ENCODE data around the gene COL19A1. TPM values are rescaled to one million over a fixed set of nuclear protein-coding genes. Genes with fewer than 3 reads are reported as not detected.

Gene COL19A1
- total RNA-seq, 1 donor from 2014 or later = 2.0 TPM

GRCh38 chr6:70225055-70225454 is 358.7 kb downstream of the COL19A1 start:
- peak; percentile 61 for ATAC-seq (ENCODE audit: poor library complexity)
- intact Hi-C loops (cut with DNase I) = loop anchor here (5.0 kb wide), 1 partner anchor 142 kb away; no protein-coding TSS in a partner anchor
- no peak for DNase-seq

GRCh38 chr6:70231311-70231710 is 365.0 kb downstream of the COL19A1 start:
- ATAC-seq (ENCODE audit: poor library complexity) (no peak), DNase-seq (no peak)
- intact Hi-C loops (cut with DNase I) = no loop called here

- DNase-seq (no peak), ATAC-seq (ENCODE audit: poor library complexity) (no peak)
- intact Hi-C loops (cut with DNase I) = no loop called here
These were observed 368.3 kb downstream of the COL19A1 start for GRCh38 chr6:70234561-70235236.

- ATAC-seq (ENCODE audit: poor library complexity) = no peak
- DNase-seq = no peak
- intact Hi-C loops (cut with DNase I) = no loop called here
These were observed 370.0 kb downstream of the COL19A1 start for GRCh38 chr6:70236343-70236742.

- intact Hi-C loops (cut with DNase I) = no loop called here
- no peak for ATAC-seq (ENCODE audit: poor library complexity)
- no peak for DNase-seq
These were observed 374.7 kb downstream of the COL19A1 start for GRCh38 chr6:70241031-70241430.

GRCh38 chr6:70241991-70242420 is 375.6 kb downstream of the COL19A1 start:
- ATAC-seq (ENCODE audit: poor library complexity) (no peak), DNase-seq (no peak)
- intact Hi-C loops (cut with DNase I) = no loop called here

- ATAC-seq (ENCODE audit: poor library complexity) = no peak
- no peak for DNase-seq
- intact Hi-C loops (cut with DNase I) = no loop called here
These were observed 379.8 kb downstream of the COL19A1 start for GRCh38 chr6:70246118-70246517.

GRCh38 chr6:70252604-70253003 is 386.2 kb downstream of the COL19A1 start:
- intact Hi-C loops (cut with DNase I) = no loop called here

GRCh38 chr6:70253923-70254322 is 387.6 kb downstream of the COL19A1 start:
- intact Hi-C loops (cut with DNase I) = no loop called here
- DNase-seq = no peak
- ATAC-seq (ENCODE audit: poor library complexity) = no peak

More at GRCh38 chr6:70252604-70253003, 386.2 kb downstream of the COL19A1 start:
- ATAC-seq (ENCODE audit: poor library complexity) (no peak), DNase-seq (no peak)

- no peak for ATAC-seq (ENCODE audit: poor library complexity)
- intact Hi-C loops (cut with DNase I) = no loop called here
- no peak for DNase-seq
These were observed 388.4 kb downstream of the COL19A1 start for GRCh38 chr6:70254784-70255183.

GRCh38 chr6:70257768-70258273 is 391.5 kb downstream of the COL19A1 start:
- DNase-seq = no peak
- ATAC-seq (ENCODE audit: poor library complexity) = no peak
- intact Hi-C loops (cut with DNase I) = no loop called here

GRCh38 chr6:70258483-70258882 is 392.1 kb downstream of the COL19A1 start:
- intact Hi-C loops (cut with DNase I) = no loop called here
- ATAC-seq (ENCODE audit: poor library complexity) = no peak
- DNase-seq = no peak

Other genes starting within 250 kb of the COL19A1 start
- 46.3 TPM for gene LMBRD1, start 69.5 kb upstream of the COL19A1 start, total RNA-seq